MM.1S (cell line): ENCODE results near the gene RGS6.

ENCODE experiments used
- CTCF ChIP-seq: fragments of 300-600 bp; sonication (generic); IDR thresholded peaks from 2 replicates; pipeline ENCODE4 v1.5.1; 2016; ENCODE audit warnings: antibody characterized with exemption, low read length, mixed read lengths
- EZH2 ChIP-seq: fragments of 300-600 bp; sonication (generic); optimal IDR thresholded peaks from 2 replicates; pipeline ENCODE3; 2017; ENCODE audit warnings: low read depth, mild to moderate bottlenecking, antibody characterized with exemption, low read length, mixed read lengths
- EZH2phosphoT487 ChIP-seq: fragments of 300-600 bp; sonication (generic); IDR thresholded peaks from 2 replicates; pipeline ENCODE4 v1.6.1; 2018; ENCODE audit warnings: antibody characterized with exemption, low read length

DNA sequence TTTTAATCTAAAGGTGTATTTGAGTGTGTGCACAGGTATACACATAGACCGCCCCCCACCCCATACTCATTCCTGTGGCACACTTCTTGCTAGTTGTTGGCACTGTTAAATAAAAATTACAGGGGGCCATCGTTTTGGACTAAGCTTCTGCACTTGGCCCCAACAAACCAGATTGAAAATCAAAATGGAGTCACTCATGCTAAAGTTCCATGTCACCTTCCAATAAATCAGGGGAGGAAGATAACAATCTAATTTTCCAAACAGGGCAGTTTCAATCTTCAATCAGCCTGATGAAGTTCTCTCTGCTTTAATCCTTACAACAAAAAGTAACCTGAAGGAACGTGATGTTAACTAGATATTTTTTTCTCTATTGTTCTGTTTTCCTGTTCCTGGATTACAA is 78.2 kb downstream of the RGS6 start:
- TF ChIP-seq CTCF (no peak), EZH2 (no peak), EZH2phosphoT487 (no peak)
